Right cardiac atrium (tissue), 5 donors: ENCODE measurements around the gene EZH2. TPM values are rescaled to one million over a fixed set of nuclear protein-coding genes. Genes with fewer than 3 reads are reported as not detected.

Experiments used
- ATAC-seq, 2 donors: fragments of 200-7000 bp; cut with Tn5 transposase; one replicate each; pipeline versions ENCODE4 v1.8.0 to v1.9.1; 2020; ENCODE audit warnings: moderate library complexity in 2 of 2, mild to moderate bottlenecking in 1 of 2
- DNase-seq, 3 donors: peaks; one replicate each; pipeline ENCODE4 v3.0.0-alpha.2; 2020
- H3K27ac ChIP-seq: one replicate; pipeline ENCODE4 v1.5.1; 2013; ENCODE audit warnings: mild to moderate bottlenecking, low read length, control low read depth, moderate library complexity
- H3K27me3 ChIP-seq: one replicate; pipeline ENCODE4 v1.6.1; 2013; ENCODE audit not compliant: control insufficient read depth, insufficient read depth
- H3K4me1 ChIP-seq: one replicate; pipeline ENCODE4 v1.6.1; 2013; ENCODE audit warnings: low read length; ENCODE audit not compliant: control insufficient read depth, insufficient read depth
- H3K4me3 ChIP-seq: one replicate; pipeline ENCODE4 v1.5.1; 2013; ENCODE audit warnings: low read length, control low read depth
- H3K9me3 ChIP-seq: one replicate; pipeline ENCODE4 v1.6.1; 2013; ENCODE audit warnings: low read length; ENCODE audit not compliant: control insufficient read depth
- WGBS: extraction: QIAGEN DNeasy Blood & Tissue Kit; methylation state at CpG from one replicate; pipeline ENCODE4 v1.1.7; 2013; 5-methylcytosine and 5-hydroxymethylcytosine counted together
- intact Hi-C, 4 donors: fragments of 100-400 bp; cut with DNase I; formaldehyde crosslinking; loops; one replicate each; pipeline versions ENCODE4 v1.11.0 to v1.14.0; 2022 to 2023
- polyA plus RNA-seq: library from polyadenylated mRNA; stranded (reverse); fragments of 200-250 nt; gene quantifications from one replicate; pipeline ENCODE4 v1.2.3, GENCODE V29; 2013
- total RNA-seq, 4 donors: library from RNA; stranded (reverse); fragmentation: NEBNext Ultra II Directional; extraction: Animal tissue kit (Norgen Biotek cat#: 25700); gene quantifications; one replicate each; pipeline ENCODE4 v1.2.1, GENCODE V29; 2021
- donor health status: healthy with polysubstance abuse.
- donor health status: DM: no; HTN: yes; CAD: no.
- donor health status: DM: no; HTN: no; CAD: no.
- donor health status: DM: no; HTN: yes; CAD: no; lungs with severe emphysema.
- donor health status: DM: yes; HTN: yes; CAD: no.

The EZH2 gene
- total and polyA plus RNA-seq, 5 donors: 0.68 to 1.7 (median 1.2) TPM

DNA sequence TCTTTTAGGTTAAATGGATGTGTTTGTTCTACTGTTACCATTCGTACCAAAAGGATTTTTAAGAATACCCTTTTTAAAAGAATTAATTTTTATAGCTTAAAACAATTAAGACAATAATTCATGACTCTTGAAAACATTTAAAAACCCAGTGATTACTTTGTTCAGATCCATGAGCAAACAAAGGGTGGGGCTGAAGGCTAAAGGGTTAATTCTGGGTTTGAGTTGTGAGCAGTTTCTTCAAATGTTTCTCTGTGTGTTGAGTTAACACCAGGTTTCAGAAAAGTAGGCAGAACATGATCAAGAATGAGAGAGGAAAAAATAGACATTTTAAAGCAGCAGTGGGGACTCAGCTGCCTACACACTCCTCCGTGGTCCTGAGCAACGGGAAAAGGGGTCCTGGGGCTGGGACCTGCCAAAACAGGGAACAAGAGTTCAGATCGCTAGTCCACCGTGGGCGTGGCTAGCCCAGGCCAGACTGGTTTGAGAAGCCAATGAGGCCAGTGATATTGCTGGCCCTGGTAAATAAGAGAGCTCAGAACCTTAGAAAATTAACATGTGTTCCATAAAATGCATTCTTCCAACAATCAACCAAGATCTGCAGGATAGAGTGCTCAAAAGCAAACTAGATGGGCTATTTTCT is 14.9 kb upstream of the EZH2 start:
- Histone ChIP-seq H3K27me3 (no peaks in the 10 kb centered on the region), H3K9me3 (no peaks in the 10 kb centered on the region), H3K27ac (no peak overlapping the region), H3K4me1 (no peaks in the 10 kb centered on the region), H3K4me3 (no peak overlapping the region)
- 35% methylated on average over 6 of the region's 6 CpGs for WGBS
- no peak for DNase-seq
- intact Hi-C loops: no loop called here
- no peak for ATAC-seq

DNA sequence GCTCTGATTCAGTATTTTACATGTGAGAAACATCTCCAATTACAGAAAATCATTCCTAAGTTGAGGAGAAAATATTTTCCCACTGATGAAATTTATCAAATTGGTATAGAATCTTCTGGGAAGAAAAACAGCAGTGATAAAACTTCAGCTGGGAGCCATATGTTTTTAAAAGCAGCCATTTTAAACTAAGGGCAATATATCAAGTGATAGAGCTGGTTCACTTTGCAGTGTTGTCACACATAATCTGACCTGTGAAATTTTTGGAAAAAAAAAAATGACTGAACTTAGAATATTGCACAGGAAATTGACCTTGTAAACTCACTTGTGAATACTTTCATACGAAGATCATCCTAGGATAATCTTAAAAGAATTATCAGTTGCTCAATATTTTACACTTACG is 10.5 kb upstream of the EZH2 start:
- Histone ChIP-seq H3K4me3 (no peak overlapping the region), H3K27ac (no peak overlapping the region), H3K9me3 (no peaks in the 10 kb centered on the region), H3K27me3 (no peaks in the 10 kb centered on the region), H3K4me1 (no peaks in the 10 kb centered on the region)
- intact Hi-C loops: no loop called here
- DNase-seq (no peak), ATAC-seq (no peak)
- 55% methylated on average over 2 of the region's 2 CpGs for WGBS

DNA sequence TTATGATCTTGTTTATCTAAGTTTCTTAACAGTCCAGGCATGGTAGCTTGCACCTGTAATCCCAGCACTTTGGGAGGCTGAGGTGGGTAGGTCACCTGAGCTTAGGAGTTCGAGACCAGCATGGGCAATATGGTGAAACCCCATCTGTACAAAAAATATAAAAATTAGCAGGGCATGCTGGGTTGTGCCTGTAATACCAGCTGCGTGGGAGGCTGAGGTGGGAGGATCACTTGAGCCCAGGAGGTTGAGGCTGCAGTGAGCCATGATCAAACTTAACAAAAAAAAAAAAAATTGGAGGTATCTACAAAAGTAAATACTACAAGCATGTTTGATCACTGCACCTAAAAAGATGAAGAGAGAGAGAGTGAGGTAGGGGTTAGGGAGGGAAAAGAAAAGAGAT is 9.0 kb upstream of the EZH2 start:
- 95% methylated on average over 2 of the region's 2 CpGs for WGBS
- intact Hi-C loops: no loop called here
- no peak for ATAC-seq

DNA sequence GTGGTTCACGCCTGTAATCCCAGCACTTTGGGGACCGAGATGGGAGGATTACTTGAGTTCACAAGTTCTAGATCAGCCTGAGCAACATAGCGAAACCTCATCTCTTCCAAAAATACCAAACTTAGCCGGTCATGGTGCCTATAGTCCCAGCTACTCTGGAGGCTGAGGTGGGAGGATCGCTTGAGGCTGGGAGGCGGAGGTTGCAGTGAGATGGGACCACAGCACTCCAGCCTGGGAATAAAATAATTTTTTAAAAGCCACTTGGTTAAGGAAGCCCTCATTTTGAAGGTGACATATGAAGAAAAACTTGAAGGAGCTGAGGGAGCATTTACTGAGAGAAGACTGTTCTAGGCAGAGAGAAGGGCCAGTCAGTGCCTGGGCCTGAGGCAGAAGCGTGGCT is 4.2 kb upstream of the EZH2 start:
- H3K4me1 ChIP-seq: no peaks in the 10 kb centered on the region
- DNase-seq: no peak
- intact Hi-C loops: loop anchor here in 2 of 4 donors (5.0 to 10.0 kb wide), 2 partner anchors 49 to 77 kb away; no protein-coding TSS in a partner anchor
- no peak overlapping the region for H3K27ac ChIP-seq
- no peaks in the 10 kb centered on the region for H3K27me3 ChIP-seq
- 95% methylated on average over 7 of the region's 7 CpGs for WGBS
- no peak for ATAC-seq
- H3K4me3 ChIP-seq: no peak overlapping the region
- no peaks in the 10 kb centered on the region for H3K9me3 ChIP-seq

More for the DNA sequence above, 9.0 kb upstream of the EZH2 start:
- Histone ChIP-seq H3K9me3 (no peaks in the 10 kb centered on the region), H3K4me3 (no peak overlapping the region), H3K4me1 (no peaks in the 10 kb centered on the region), H3K27ac (no peak overlapping the region), H3K27me3 (no peaks in the 10 kb centered on the region)
- DNase-seq: no peak

DNA sequence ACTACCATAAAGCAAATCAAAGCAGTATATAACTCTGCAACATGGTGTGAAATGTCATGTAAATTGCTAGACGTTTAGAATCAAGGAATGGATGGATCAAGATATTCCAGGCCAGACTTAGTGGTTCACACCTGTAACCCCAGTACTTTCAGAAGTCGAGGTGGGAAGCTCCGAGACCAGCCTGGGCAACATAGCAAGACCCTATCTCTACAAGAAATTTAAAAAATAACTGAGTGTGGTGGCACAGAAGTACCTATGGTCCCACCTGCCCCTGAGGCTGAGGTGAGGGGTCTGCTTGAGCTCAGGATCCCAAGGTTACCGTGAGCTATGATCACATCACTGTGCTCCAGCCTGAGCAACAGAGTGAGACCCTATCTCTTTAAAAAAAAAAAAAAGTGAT is 2.8 kb upstream of the EZH2 start:
- Histone ChIP-seq H3K9me3 (no peaks in the 10 kb centered on the region), H3K27ac (no peak overlapping the region), H3K4me3 (no peak overlapping the region), H3K27me3 (no peaks in the 10 kb centered on the region), H3K4me1 (no peaks in the 10 kb centered on the region)
- DNase-seq (no peak), ATAC-seq (no peak)
- intact Hi-C loops: loop anchor here in 2 of 4 donors (5.0 to 10.0 kb wide), 2 partner anchors 50 to 78 kb away; no protein-coding TSS in a partner anchor
- WGBS: 83% methylated on average over 4 of the region's 4 CpGs

DNA sequence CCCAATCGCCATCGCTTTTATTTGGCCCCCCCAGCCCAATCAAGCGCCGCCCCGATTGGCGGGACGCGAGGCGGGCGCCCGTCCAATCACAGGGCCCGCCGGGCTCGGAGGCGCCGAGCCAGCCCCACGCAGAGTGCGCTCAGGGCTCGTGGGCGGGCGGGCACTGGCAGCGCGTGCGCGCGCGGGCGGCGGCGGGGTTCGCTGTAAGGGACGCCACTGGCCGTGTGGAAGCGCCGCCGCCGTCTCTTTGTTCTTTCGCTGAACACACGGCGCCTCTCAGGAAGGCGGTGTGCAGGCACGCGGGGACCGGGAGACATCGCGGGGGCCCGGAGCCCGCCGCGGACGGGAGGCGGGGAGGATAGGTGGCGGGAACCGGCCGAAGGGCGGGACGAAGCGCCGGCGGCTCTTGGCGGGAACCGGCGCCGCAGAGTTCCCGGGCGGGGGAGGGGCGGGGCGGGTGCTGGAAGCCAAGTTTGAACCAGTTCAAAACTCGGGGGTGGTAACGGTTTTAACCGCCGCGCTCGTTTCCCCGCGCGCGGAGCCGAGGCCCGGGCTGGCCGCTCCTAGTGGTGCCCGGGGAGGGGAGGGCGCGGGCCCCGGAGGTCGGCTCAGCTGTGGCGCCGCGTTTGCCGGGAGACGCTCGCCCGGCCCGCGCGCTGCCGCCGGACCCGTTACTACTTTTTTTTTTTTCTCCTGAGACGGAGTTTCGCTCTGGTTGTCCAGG is 370 bp upstream of the EZH2 start:
- DNase-seq: peak; percentile 93 to 98 (median 97)
- ATAC-seq: peak; percentile 99 to 100
- H3K9me3 ChIP-seq: no peaks in the 10 kb centered on the region
- H3K27me3 ChIP-seq: no peaks in the 10 kb centered on the region
- peak overlapping the region; percentile 98 for H3K27ac ChIP-seq
- no peaks in the 10 kb centered on the region for H3K4me1 ChIP-seq
- intact Hi-C loops: loop anchor here in 2 of 4 donors (5.0 to 10.0 kb wide), 2 partner anchors 53 to 80 kb away; no protein-coding TSS in a partner anchor
- WGBS: under 1% methylated on average over 101 of the region's 101 CpGs
- H3K4me3 ChIP-seq: peak overlapping the region; percentile 97

DNA sequence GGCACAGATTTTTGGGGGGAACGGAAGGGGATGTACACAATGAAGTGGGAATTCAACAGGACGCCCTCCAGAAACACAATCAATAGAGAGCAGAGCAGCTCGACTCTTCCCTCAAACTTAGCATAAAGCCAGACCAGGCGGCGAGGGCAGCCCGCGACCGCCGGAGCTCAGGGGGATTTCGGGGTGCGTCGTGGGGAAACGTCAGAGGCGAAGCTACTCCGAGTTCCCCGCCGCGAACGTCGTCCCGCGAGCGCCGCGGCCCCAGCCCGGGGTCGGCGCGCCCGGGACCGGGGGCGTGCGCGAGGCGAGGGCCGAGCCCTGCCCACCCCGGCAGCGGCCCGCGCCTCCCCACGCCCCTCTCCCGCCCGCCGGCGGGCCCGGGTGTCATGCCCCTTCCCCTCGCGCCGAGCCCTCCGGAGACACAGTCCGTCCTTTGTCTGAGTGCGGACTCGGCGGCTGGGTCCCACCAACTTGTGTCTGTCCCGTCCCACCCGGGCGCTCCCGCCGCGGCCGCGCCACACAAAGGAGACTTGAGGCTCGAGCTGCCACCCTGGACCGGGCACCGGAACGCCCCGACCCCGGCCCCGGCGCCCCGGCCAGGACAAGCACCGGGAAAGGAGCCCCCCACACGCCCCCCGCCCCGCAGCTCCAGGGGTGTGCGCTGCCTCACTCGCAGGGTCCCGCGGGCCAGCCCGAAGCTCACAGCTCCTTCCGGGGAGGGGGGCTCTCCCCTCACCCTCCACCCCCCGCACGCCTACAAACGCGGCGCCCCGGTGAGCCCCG is 634 bp downstream of the EZH2 start:
- Histone ChIP-seq H3K9me3 (no peaks in the 10 kb centered on the region), H3K27me3 (no peaks in the 10 kb centered on the region), H3K27ac (peak overlapping the region; percentile 40), H3K4me3 (peak overlapping the region; percentile 97), H3K4me1 (no peaks in the 10 kb centered on the region)
- DNase-seq (peak; percentile 46 to 75 (median 74)), ATAC-seq (peak; percentile 10 to 18)
- intact Hi-C loops: loop anchor here in 1 of 4 donors (10.0 kb wide), 1 partner anchor 81 kb away; no protein-coding TSS in a partner anchor
- WGBS: under 1% methylated on average over 88 of the region's 88 CpGs

DNA sequence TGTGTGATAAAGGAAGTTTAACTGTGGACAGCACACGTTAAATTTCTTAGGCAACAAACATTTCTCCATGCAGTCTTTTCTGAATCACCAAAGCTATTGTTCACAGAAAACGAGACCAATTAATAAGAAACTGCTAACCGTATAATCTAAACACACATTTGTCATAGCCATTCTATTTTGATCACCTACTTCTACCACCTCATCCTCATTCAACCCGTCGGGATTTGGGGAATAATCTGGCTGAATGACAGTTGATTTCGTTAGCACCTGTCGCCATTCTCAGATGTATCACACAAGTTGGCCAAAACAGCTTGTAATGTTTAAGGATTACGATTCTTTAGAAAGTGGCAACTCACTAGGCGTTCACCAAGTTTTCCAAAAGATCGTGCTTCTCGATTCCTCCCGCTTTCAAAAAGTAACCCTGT is 1.2 kb downstream of the EZH2 start:
- WGBS: under 1% methylated on average over 12 of the region's 12 CpGs
- no peaks in the 10 kb centered on the region for H3K9me3 ChIP-seq
- H3K4me3 ChIP-seq: peak overlapping the region; percentile 97
- intact Hi-C loops: loop anchor here in 1 of 4 donors (10.0 kb wide), 1 partner anchor 82 kb away; no protein-coding TSS in a partner anchor
- no peaks in the 10 kb centered on the region for H3K27me3 ChIP-seq
- no peak for DNase-seq
- no peaks in the 10 kb centered on the region for H3K4me1 ChIP-seq
- H3K27ac ChIP-seq: no peak overlapping the region
- ATAC-seq: no peak

DNA sequence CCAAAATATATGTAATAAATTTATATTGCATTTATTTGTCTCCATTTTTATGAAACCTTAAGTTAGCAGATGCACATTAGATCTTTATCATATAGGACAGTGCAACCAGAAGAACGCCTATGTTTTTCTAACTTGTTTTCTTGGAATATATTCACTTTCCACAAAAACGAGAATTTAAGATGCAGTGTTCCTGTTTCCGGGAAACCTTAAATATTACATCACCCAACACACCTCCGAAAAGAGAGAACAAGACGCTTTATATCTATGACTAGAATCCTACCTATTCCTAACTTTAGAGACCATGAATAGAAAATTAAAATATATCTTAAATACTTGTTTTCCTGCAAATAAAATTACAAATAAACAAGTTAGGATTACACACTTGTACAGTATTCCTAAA is 1.9 kb downstream of the EZH2 start:
- 54% methylated on average over 5 of the region's 5 CpGs for WGBS
- ATAC-seq: no peak
- Histone ChIP-seq H3K27ac (no peak overlapping the region), H3K27me3 (no peaks in the 10 kb centered on the region), H3K4me3 (no peak overlapping the region), H3K9me3 (no peaks in the 10 kb centered on the region), H3K4me1 (no peaks in the 10 kb centered on the region)
- DNase-seq: no peak
- intact Hi-C loops: loop anchor here in 1 of 4 donors (10.0 kb wide), 1 partner anchor 83 kb away; no protein-coding TSS in a partner anchor

DNA sequence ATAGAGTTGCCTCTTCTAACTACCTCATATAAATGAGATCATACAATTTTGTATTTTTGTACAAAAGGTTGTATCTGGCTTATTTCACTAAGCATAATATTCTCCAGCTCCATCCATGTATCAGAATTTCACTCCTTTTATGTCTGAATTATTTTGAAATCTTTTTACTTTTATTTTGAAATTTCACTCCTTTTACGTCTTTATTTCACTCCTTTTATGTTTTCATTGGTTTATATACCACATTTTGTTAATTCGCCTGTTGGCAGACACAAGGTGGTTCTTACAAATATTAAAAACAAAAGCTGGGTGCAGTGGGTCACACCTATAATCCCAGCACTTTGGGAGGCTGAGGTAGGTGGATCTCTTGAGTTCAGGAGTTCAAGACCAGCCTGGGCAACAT is 5.8 kb downstream of the EZH2 start:
- DNase-seq (no peak), ATAC-seq (no peak)
- no peak overlapping the region for H3K27ac ChIP-seq
- no peaks in the 10 kb centered on the region for H3K4me1 ChIP-seq
- no peaks in the 10 kb centered on the region for H3K9me3 ChIP-seq
- no peaks in the 10 kb centered on the region for H3K27me3 ChIP-seq
- 94% methylated on average over 2 of the region's 2 CpGs for WGBS
- H3K4me3 ChIP-seq: no peak overlapping the region
- intact Hi-C loops: no loop called here

DNA sequence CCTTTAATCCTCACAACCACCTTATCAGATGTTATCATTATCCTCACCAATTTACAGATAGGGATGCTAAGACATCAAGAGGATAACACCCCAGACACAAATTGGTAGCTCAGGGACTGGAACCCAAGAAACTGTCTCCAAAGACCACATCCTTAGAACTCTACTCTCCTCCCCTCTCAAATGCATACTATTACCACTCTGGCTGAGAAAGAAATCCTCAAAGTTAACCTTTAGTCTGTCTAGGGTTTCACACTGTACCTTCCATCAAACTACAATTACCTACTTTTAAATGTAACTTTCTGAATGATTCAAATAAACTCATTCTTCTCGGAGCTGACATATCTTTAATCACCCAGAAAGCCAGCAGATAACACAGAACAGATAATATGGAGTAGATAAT is 6.6 kb downstream of the EZH2 start:
- WGBS: 62% methylated on average over 1 of the region's 1 CpG
- Histone ChIP-seq H3K9me3 (no peaks in the 10 kb centered on the region), H3K27ac (no peak overlapping the region), H3K4me3 (no peak overlapping the region), H3K4me1 (no peaks in the 10 kb centered on the region), H3K27me3 (no peaks in the 10 kb centered on the region)
- DNase-seq (no peak), ATAC-seq (no peak)
- intact Hi-C loops: no loop called here
